HG03460 (cell line): ENCODE results near the gene PRKG1.
A peak's percentile ranks its signal among the peaks of the same experiment; 100 is the strongest.

Experiments used
- ATAC-seq: cut with Tn5 transposase; IDR thresholded peaks from one replicate; pipeline ENCODE4 v1.9.1; 2021; ENCODE audit not compliant: unreplicated experiment

PRKG1 gene

DNA sequence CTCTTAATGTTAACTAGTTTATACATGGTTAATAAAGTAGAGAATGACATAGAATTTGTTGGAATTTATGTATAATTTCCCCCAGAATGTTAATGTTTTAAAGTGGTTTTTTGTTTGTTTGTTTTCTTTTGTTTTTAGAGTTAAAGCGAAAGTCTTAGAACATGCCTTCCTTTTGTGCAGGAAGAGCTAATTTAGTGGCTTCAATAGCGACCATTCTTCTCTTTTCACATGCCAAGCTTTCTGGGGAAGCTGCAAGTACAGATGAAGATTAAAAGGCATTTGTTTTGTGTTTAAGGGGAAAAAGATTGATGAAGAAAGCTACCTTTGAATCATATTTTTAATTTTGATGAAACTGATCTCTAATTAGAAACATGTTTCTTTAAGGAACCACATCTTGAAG lies 881.4 kb downstream of the PRKG1 start:
- ATAC-seq: no peak

DNA sequence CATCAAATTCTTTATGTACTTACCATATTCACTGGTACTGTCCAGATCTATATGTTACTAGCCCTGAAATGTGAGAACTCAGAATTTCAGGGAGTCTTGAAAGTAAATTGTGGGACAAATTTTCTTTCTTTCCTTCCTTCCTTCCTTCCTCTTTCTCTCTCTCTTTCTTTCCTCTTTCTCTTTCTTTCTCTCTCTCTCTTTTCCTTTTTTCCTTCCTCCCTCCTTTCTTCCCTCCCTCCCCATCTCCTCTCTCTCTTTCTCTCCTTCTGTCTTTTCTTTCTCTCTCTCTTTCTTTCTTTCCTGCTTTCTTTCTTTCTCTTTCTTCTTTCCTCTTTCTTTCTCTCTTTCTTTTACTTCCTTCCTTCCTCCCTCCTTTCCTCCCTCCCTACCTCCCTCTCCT lies 882.5 kb downstream of the PRKG1 start:
- ATAC-seq: no peak

DNA sequence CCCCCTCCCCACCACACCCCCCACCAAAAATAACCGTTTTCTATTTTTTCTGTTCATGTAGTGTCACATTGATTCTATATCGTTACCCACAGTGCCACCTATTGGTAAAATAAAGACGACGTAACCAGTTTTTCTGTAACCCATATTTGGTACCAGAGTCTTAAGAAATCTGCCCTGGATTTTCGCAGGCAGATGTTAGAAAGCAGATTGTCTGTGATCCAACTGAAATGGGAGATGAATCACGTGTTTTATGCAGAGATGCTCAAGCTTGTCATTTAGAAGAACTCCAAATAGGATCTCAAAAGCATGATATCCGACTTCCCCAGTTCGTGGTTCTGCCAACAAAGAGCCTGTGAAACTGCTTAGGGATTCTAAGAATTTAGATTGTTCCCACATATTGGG lies 886.2 kb downstream of the PRKG1 start:
- no peak for ATAC-seq

DNA sequence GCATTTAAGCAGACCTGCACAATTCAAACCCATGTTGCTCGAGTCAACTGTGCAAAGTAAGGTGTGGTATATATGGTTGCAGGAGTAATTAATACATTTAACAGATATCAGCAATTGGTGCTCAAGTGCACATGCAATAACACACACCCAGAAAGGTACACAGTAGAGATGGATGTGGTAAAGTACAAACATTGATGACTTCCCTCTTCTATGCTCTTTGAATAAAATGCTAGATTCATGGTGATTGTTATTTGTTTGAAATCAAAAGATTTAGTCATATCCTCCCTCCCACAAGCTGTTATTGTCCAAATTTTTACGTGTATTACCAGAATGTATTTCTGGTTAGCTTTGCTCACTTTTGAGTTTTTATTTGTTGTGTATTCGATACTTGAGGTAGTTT lies 887.1 kb downstream of the PRKG1 start:
- ATAC-seq: no peak

DNA sequence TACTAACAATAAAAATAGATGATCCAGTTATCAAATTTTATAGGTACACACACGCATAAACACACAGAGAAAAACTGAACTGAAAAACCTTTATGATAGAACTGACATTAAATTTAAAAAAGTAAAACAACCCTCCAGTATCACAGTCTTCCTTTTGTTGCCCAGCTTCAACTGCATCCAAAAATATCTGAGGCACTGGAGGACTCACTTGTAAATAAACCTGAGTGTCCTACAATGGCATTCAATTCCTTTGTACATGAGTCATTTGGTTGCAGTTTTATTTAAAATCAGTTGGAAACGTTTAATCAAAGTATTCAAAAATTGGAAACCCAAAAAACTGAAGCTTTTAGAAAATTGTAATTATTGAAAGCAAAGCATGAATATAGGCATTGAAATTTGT lies 890.3 kb downstream of the PRKG1 start:
- no peak for ATAC-seq

DNA sequence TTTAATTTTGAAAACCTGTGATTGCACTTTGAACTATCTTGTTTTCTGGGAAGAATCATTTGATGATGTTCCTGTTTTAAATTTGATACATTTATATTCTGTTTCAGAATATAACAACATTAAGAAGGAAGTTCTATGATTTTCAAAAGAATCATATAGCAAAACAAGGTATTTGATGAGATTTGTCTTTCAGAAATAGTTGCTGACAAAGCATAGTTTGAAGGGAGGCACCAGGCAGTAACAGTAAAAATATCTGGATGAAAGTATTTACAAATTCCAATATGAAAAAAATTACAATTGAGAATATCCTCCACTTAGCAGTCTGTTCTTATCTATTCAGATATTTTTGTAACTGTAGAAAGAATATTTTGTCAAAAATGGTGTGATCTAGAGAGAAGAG lies 891.2 kb downstream of the PRKG1 start:
- no peak for ATAC-seq

DNA sequence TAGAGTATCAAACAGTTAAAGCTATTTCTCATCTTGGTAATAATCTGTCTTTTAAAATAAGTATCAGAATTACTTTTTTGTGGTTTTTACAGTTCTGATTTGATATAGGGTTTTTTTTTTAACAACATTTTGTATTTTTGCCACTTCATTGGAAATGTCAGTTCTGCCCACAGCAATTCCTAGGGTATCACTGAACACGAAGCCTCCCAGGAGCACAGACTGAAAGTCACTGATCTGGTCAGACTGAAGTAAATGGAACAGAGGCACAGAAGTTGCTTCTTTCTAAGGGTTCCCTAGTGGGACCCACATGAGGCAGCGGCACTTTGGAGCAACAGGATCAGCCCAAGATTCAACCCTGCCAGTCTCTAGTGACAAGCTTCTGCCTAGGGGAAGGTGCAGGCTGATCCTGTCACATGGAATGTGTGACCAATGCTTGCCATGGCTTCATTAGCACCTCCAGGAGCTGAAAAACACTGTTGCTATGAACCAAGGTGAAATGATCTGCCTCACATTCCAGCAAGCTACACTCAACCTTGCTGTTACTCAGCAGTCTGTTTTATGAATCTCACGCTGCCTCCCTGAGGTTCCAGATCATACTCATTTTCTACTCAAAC lies 898.6 kb downstream of the PRKG1 start:
- ATAC-seq: no peak

DNA sequence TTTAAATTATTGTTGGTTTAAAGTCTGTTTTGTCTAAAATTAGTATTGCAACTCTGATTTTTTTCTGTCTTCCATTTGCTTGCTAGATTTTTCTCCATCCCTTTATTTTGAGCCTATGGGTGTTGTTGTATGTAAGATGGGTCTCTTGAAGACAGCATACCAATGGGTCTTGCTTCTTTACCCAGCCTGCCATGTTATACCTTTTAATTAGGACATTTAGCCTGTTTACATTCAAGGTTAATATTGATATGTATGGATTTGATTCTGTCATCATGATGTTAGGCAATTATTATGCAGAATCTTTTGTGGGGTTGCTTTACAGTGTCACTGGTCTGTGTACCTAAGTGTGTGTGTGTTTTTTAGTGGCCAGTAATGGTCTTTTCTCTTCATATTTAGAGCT lies 906.5 kb downstream of the PRKG1 start:
- ATAC-seq: no peak

DNA sequence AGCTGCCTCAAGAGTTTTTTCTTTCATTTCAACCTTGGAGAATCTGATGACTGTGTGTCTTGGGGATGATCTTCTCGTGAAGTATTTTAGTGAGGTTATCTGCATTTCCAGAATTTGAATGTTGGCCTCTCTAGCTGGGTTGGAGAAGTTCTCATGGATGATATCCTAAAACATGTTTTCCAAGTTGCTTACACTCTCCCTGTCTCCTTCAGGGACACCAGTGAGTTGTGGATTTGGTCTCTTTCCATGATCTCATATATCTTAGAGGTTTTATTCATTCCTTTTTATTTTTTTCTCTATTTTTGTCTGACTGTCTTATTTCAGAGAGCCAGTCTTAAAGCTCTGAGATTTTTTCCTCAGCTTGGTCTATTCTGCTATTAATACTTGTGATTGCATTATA lies 907.4 kb downstream of the PRKG1 start:
- ATAC-seq: no peak

DNA sequence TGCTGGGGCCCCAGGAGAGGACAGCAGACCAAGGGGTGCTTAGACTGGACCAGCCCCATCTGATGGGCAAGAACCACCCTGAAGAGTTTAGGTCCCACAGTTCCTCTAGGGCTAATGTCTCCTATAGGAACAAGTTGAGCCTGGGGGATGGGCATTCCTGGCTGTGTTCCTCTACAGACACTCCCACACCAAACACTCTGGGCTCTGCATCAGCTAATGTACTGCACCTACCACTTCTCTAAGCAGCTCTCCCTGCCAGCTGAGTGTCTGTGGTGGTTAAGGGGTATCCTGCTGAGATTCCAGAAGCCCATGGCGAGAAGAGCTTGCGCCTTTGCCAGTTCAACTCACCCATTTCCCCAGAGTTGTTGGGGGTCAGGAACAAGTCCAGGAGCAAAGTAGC lies 909.2 kb downstream of the PRKG1 start:
- ATAC-seq: no peak

DNA sequence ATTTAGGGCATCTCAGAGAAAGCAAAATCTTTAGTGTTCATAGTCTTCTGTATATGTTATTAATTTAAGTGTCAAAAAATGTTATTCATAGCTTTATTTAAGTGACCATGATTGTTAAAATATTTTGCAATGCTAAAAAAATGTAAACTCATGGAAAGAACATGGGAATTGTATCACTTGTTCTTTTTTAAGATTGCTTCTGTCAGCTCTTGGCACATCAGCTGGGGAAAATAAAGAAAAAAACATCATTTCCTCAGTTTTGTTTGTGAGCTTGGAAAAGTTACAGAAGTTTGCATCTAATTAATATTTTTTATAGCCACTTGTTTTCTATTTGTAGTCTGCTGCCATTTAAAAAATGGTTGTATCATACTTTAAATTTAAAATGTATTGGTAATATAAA lies 911.0 kb downstream of the PRKG1 start:
- no peak for ATAC-seq

DNA sequence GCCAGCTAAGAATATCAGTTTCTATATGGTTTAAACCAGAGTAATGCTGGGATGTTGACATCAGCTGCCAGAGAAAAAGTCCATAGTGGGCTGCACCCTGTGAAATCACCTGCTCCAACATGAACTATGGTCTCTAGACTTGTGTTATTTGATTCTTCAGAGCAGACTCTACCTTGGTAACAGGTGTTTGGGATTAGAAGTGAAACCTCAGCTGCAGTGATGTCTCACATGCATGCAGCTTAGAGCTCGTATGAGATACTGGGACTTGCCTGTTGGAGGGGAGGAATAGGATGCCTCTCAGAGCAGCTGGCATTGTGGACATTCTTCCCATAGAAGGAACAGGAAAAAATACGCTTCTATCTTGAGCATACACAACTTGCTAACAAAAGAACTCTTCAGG lies 912.2 kb downstream of the PRKG1 start:
- ATAC-seq: no peak

DNA sequence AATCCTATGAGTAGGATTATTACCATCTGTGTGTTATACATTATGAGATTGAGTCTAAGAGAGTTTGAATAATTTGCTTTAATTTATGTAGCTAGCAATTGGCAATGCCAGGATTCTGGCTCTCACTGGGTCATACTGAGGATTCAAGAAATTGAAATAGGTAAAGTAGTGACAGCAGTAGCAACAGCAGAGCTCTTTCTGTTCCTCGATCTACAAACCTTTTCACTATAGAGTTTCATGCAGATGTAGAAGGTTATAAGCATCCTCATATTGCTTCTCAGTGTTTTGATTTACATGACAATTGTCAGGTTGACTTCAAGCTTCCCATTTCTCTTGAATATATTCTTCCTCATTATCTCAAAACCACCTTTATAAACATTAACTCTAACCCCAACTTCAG lies 919.2 kb downstream of the PRKG1 start:
- no peak for ATAC-seq

DNA sequence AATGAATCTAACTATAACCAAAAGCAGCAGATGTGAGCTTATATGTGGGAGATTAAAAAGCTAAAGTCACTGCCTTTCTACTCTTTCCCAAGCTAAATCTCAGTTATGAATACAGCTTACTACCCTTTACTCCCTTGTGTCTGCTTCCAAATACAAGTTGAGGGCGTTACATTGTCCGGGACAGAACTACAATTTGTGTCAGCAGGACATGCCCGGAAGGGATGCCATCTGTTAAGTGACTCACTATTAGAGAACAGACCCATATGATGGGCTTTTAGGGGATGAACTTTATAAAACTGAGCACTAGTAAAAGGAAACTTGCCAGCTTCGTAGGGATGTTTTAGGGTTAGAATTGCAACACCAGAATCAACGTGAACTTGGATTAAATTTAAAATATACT lies 924.8 kb downstream of the PRKG1 start:
- no peak for ATAC-seq

DNA sequence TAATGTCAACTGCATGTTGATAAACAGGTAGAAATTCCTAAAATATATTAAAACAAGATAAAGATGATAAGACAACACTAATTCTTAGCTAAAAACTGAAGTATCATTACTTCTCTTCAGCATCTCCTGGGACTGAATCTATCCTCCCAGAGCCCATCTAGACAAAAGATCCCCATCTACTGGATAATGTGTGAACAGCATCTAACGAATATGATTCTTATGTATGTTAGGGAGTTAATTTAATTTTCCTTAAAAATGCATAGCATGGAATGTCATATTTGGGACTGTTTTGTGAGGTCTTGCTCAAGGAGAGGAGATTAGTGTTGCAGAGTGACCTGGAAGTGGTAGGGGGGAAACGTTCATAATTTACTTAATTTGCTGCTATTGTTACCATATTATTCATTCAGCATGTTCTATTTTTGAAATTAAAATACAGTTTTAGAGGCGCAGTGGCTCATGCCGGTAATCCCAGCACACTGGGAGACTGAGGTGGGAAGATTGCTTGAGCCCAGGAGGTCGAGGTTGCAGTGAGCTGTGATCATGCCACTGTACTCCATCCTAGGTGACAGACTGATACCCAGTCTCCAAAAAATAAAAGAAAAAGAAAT lies 930.2 kb downstream of the PRKG1 start:
- peak; percentile 68 for ATAC-seq

DNA sequence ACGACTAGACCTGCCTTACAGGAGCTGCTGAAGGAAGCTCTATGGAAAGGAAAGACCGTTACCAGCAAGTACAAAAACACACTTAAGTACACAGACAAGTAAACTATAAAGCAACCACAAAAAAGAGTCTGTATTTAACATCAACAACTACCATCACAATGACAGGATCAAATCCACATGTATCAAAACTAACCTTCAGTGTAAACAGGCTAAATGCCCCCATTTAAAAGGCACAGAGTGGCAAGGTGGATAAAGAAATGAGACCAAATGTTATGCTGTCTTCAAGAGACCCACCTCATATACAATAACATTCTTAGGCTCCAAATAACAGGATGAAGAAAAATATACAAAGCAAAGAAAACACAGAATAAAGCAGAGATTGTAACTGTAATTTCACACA lies 932.8 kb downstream of the PRKG1 start:
- no peak for ATAC-seq

DNA sequence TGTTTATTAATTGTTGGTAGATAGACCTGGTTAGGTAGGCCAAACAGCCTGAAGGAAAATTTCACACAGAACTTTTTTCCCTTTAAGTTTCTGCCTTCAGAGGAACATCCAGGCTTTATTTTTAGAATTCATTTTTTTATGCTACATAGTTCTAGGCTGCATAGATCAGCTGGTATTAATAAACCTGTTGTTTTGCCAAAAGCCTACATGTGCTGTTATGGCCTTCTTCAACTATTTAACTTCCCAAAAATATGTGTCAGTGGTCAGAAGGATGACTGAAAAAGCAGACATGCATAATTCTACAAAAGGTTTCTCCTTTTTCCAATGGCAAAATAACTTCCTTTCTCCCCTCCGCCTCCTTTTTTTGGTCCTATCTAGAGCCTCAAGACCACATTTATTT lies 936.8 kb downstream of the PRKG1 start:
- no peak for ATAC-seq

DNA sequence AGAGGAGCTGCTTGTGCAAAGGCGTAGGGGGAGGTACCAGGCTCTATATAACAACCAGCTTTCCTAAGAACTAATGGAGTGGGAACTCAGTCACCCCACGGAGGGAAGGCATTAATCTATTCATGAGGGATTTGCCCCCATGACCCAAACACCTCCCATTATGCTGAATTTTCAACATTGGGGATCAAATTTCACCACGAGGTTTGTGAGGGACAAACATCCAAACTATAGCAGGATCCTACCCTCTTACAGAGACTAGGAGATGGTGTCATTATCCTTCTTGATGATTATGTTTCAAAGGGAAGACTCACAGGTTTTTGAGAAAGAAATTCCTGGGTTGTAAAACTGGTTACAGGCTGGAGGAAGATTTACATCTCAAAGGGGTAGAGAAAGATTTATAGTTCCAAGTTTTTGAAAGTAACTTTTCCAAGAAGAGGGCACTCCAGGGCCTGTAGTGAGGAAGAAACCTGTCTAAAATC lies 944.8 kb downstream of the PRKG1 start:
- no peak for ATAC-seq

DNA sequence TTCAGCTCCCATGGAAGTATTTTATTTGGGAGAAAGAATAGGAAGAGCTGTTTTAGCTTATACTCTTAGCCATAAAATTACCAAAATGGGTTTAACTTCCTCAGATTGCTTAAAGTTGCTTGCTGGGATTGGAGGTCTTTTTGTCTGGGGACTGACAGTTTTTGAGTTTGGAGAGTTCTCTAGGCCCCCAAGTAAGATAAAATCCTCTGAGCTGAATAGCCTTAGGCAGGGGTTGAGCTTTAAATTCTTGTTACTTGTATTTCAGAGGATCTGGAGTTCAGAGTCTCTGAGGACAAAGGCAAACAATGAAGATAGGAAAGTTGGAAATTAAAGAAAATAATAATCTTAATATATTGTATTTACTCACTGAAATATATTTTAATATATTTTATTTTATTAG lies 945.4 kb downstream of the PRKG1 start:
- ATAC-seq: no peak

DNA sequence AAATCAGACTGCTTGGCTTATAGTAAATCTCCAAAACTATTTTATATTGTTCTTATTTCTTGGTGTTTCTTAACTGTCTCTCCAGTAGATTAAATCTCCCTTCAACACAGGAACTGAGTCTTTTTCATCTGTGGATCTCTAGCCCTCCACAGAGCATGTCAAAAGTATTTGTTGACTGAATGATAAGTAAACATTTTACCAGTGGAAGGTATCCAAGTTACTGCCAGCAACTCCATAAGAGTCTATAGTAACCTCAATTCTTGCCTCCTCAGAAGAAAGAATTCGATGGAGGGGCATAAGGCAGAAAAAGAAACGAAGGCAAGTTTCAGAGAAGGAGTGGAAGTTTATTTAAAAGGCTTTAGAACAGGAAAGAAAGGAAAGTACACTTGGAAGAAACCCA lies 945.9 kb downstream of the PRKG1 start:
- no peak for ATAC-seq

DNA sequence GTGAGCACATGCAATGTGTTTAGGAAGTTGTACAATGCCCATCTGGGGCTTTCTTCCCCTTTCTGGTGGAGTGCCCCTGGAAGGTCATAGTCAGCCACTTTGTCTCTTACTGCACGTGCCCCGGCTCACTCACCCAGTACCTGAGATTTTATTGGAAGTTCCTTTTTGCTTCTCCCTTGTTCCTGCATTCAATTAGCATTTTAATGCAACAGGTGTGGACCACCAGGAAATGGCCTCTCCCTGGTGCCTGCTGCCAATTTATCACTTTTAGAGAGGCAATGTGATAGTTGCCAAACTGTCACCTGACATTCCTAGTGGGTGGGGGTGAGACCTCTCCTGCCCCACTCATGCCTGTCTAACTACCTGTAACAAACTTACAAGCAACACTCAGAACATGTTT lies 946.4 kb downstream of the PRKG1 start:
- no peak for ATAC-seq

DNA sequence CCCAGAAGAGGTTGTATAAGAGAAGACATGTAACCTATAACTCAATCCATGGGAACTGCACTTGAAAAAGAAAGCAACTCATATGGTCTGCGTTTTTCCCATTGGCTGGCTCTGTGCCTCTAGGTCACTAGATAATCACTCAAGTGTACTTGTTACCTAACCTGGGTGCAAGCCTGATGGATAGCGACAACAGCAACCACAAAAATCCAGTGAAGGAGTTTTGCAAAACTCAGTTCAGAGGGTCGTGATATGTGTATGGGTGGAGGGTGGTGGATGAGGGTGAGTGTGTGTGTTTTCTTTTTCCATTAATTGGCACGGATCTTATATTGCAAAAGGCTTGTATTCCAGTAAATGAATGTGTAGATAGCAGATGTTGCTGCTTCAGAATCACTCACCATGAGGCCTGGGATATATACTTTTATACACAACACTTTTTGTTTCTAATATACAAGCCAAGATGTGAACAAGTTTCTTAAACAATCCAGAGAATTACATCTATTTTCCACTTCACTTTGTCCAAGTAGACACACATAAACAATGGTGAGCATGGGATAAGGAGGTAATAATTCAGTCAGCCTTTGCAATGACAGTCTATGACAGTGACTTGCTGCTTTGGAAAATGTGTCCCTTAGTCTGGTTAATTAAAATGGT lies 952.9 kb downstream of the PRKG1 start:
- no peak for ATAC-seq

DNA sequence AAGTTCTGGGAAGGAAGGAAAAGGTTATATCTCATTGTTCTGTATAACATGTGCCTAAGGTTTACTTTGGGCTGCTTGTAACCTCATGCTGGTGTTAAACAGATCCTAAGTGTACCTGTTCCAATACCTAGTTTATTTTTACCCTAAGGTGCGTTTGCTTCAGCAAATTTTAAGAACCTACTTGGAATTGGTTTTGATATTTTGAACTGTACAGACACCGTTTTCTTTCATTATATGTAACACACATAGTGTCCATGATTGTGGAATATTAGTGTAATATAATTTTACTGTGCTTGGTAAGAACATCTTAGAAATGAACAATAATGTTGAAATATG lies 954.2 kb downstream of the PRKG1 start:
- no peak for ATAC-seq
